Activated CD8-positive, alpha-beta memory T cell treated with anti-CD3 and anti-CD28 coated beads, Interleukin-2, amount 50 U/mL, for 1 hour (primary cell): Measurements from ENCODE around the gene HLA-DMB.
"Not testable (repeated sequence)": the region's sequence is repeated elsewhere in the genome, so short reads cannot be mapped to it uniquely, and the experiment has no call there.

ENCODE experiments used
- DNase-seq: peaks from one replicate; pipeline ENCODE4 v3.0.0-alpha.2; 2020; ENCODE audit errors: extremely low read depth

HLA-DMB gene

GRCh38 chr6:32950010-32950409, 9.2 kb upstream of the HLA-DMB start:
- no peak for DNase-seq

GRCh38 chr6:32949113-32949512, 8.3 kb upstream of the HLA-DMB start:
- no peak for DNase-seq

DNA sequence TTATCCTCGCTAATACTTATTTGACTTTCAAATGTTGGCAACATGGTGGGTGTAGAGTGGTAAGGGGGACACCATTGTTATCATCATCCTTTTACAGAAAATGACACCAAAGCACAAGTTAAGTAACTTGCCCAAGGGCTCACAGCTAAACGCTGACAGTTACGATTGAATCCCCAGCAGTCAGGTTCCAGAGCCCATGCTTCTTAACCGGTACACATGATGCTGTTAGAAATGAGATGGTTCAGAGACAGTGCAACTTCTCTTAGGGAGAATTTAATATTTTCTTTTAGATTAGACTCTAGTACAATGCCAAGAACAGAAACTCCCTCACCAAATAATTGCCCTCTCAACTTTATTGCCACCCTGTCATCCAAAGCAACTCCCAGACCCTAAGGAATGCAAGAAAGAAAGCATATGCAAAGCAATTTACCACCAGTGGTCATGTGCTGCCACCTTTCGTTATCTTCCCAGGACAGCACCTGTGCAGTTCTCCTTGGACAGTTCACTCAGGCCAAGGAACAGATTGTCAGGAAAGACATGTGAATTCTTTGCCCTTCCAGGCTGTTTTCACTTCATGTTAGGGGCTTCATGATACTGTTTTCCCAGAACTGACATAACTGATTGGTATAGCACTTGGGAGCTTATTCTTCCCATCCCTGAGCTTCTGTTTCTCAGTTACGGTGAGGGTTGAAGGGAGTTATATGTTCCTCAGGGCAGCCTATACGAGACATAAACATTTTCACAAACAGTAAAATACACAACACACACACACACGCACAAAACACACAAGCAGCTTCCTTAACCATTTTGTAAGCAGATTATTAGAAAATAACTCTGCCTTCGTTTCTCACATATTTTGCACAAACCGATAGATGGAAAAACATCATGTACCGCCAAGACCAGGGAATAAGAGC, 7.0 kb upstream of the HLA-DMB start:
- no peak for DNase-seq

GRCh38 chr6:32946893-32947292, 6.1 kb upstream of the HLA-DMB start:
- no peak for DNase-seq

- no peak for DNase-seq
Measured at GRCh38 chr6:32945953-32946352, 5.1 kb upstream of the HLA-DMB start.

GRCh38 chr6:32945108-32945760, 4.4 kb upstream of the HLA-DMB start:
- no peak for DNase-seq

DNA sequence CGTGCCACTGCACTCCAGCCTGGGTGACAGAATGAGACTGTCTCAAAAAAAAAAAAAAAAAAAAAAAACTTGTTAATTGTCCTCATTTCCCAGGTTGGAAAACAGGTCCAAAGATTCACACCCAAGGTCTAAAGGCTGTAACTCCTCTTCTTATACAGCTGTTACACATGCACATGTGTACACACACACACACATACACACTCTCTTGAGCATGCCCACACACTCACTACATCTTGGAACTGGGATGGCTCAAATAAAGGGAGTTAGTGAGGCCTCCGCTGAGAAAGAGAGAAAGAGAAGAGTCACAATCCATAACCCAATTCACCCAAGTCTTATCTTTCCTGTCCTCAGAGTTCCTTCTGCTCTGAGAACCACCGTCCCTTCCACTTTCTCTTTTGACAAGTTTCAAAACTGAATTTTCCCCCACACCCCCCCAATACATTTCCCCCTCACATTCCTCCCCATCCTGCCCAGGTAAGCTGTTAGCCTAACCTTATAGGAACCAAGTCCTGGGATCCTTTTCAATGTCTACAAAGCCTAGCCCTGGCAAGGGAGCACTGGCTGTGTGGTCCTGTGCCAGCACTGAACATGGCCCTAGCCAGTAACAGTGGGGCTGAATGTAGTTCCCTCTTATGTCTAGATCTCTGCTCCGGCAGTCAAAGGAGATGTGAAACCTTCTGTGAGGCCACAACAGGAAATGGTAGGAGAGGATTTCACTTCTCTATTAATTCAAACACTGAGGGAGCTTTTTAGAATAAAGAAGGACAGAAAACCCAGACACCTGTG, 3.2 kb upstream of the HLA-DMB start:
- DNase-seq, result no peak

DNA sequence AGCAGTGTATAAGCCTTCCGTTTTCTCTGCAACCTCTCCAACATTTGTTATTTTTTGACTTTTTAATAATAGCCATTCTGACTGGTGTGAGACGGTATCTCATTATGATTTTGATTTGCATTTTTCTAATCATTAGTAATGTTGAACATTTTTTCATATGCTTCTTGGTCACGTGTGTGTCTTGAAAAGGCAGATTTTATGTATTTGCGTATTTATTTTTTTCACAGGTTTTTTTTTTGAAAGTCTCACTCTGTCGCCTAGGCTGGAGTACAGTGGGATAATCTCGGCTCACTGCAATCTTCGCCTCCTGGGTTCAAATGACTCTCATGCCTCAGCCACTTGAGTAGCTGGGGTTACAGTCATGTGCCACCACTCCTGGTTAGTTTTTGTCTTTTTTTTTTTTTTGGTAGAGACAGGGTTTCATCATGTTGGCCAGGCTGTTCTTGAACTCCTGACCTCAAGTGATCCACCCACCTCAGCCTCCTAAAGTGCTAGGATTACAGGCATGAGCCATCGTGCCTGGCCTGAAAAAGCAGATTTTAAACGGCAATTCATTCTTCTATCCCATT, 1.8 kb upstream of the HLA-DMB start:
- not testable (repeated sequence) for DNase-seq

DNA sequence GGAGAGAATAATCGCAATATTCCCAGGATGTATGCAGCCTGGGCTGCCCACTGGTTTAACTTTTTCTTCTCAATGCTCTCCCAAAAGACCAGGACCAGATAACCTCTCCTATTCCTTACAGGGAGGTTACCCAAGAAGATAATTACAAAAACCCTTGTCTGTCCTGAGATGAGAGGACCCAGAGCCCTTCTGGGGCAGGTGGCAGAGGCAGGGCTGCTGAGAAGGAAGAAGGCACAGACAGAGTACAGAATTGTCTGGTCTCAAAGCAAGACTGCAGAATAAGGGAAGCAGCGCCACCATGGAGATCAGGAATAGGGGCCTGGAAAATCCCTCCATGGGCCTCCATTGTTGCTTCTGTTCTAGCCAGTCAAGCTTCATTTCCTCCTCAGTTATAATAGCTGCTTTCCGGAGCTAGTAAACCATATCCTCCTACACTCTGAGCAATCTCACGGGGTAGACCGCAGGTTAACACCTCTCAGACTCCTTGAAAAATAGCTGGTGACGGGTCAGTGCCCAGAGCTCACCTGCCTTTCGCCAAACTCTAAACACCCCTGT, 463 bp upstream of the HLA-DMB start:
- no peak for DNase-seq

- DNase-seq, result no peak
Measured at GRCh38 chr6:32938494-32938893, 2.3 kb downstream of the HLA-DMB start.

GRCh38 chr6:32937230-32937633, 3.6 kb downstream of the HLA-DMB start:
- no peak for DNase-seq

DNA sequence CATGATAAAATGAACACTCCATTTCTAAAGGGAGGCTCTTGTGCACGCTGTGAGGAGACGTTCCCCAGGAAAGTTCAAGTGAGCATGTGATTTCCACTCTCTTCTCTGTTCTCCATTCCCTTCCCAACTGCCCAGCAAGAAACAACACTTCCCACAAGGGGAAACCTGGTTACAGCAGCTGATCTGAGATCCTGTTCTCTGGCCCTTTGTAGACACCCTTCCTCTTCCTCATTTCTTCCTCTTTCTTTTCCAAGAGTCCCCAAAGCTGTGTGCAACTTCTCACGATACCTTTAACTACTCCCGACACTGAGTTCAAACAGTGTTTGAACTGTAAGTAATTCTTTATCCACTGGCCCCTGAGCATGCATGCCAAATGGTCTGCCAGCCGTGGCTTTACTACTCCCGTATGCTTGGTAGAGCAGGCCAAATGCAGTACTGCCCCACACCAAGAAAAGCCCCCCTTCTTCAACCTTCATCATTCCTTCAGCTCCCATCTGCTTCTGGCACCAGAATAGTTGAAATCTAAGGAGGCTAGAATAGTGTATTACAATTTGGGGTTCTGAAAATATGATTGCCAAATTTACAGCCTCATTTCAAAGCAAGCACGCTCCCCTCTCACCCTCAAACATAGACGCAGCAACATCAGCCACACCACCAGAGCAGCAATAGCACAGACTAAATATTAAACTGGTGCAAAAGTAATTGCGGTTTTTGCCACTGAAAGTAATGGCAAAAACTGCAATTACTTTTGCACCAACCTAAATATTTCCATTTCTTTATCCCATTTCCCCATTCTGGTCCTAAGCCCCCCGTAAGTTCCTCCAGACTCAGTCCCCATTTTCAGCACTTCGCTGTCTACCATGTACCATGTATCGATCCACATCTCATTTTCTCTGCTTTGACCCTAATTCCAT, 4.3 kb downstream of the HLA-DMB start:
- DNase-seq, result no peak

DNA sequence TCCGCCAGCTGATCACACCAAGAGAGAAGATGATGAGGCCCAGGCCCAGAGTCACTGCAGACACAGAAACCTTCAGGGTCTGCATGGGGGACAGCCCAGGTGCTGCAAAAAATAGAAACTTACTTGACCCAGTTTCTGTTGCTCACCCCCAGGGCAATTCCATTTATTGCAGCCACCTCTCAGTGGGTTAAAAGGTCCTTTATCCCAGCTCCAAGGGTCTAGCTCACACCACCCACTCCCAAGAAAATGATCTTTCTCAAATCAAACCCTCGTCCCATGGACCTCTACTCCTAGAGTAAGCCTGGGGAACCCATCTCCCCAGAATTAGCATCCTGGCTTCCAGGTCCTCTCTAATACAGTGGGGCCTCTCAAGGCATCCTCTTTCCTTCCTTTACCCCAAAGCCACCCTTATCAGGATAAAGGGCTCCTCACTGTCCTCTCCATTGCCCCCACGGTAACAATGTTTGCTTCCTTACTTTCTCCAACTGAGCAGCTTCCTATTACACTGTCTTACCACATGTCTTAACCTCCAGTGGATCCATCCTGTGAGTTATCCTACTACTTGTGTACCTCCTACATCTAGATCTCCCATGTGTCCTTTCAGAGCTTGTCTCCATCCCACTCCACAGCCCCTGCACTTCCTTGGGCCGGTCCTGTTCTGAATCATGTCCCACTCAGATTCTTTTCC, 5.1 kb downstream of the HLA-DMB start:
- no peak for DNase-seq

DNA sequence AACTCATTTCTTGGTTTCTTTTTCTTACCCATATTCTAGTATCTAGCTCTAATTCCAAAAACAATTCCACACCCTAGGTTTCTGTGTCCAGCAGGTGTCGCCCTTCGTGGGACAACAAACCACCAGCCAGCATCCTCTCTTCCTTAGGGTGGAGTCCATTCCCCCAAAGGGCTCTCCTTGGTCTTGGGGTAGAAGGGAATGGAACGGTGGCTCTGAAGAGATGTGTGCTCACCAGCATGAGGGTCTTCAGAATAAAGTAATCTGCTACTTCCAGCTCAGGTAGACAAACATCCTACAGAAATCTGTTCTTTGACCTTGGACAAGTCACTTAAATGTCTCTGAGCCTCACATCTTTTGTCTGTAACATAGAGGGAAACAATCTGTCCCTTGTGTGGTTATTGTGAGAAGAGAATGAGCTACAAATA, 7.2 kb downstream of the HLA-DMB start:
- DNase-seq, result peak; percentile 45

GRCh38 chr6:32932132-32932868, 8.5 kb downstream of the HLA-DMB start:
- no peak for DNase-seq

DNA sequence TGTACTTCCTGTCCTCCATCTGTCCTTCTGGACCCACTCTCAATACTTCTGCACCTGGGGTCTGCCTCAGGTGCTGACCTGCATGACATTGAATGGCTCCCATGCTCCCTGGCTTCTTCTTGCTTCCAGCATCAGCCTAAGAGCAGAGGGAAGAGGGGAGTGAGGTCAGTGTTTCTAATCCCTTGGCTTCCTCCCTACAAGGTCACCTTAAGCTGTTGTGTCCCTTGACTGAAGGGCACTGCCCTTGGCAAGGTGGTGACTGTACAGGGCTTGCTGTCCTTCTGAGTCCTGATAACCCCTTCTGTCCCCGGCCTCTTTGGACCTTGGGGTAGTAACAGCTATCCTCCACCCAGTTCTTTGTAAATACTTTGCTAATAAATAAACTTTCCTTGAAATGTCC, 9.6 kb downstream of the HLA-DMB start:
- no peak for DNase-seq

- DNase-seq, result no peak
Measured at GRCh38 chr6:32922083-32922482, 18.7 kb downstream of the HLA-DMB start.

DNA sequence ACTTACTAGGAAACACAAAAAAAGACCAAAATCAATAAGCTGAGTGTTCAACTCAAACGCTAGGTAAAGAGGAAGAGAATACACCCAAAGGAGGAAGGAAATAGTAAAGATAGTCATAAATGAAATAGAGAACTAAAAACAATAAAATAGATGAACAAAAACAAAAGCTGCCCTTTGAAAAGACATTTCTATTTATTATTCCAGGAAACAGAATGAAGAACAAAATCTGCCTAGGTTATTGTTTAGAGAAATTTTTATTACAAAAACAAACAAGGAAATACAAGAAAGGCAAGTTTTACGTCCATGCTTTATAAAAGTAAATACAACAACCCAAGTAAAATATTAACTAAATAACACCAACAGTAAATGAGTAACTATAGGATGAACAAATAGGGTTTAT, 20.1 kb downstream of the HLA-DMB start:
- no peak for DNase-seq

DNA sequence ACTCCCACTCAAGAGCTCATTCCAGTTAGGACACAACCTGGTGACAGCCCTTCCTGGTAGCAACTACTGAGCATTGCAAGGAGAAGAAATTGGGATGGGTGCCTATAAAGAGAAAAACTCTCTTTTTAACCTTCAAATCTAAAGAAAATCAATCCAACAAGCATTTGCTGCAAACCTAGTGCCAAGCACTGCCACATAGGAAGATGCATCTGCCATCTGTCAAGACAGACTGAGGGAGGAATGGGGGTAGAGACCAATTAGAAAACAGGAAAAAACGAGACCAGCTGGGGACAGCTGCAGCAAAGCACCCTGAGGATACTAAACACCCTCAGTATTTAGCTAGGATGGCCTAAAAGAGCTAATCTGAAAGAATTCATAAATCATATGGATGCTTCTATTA, 27.9 kb downstream of the HLA-DMB start:
- no peak for DNase-seq
